ENCODE measurements around the gene PNKP. TPM values are rescaled to one million over a fixed set of nuclear protein-coding genes. Genes with fewer than 3 reads are reported as not detected.

Gene PNKP
- 42.7 to 54.0 TPM (median 49.8 TPM) in 5 replicates for total RNA-seq (2022; extraction: Qiagen RNA extraction; ENCODE audit: low read depth)

GRCh38 chr19:49866933-49867782 is at the start of gene PNKP:
Gene PNKP (minus strand): TSS chr19:49867576. CDS start chr19:49867204, 372 bp downstream.

GRCh38 chr19:49896863-49897621 is 29.7 kb upstream of the PNKP start, which contains the start of gene IL4I1:
Gene IL4I1 (minus strand): TSS chr19:49896887. CDS start chr19:49896160, 727 bp downstream.

GRCh38 chr19:49877020-49877878 is 9.9 kb upstream of the PNKP start, which contains the start of the genes AKT1S1 and TBC1D17:
Gene AKT1S1 (minus strand): TSS chr19:49877355. CDS start chr19:49873295, 4,060 bp downstream.
Gene TBC1D17 (plus strand): TSS chr19:49877702. CDS start chr19:49877724, 22 bp downstream.

GRCh38 chr19:49850487-49851342 is 16.7 kb downstream of the PNKP start, which contains the start of gene PTOV1:
Gene PTOV1 (plus strand): TSS chr19:49851159.

GRCh38 chr19:49817964-49818648 is 49.3 kb downstream of the PNKP start, which contains the start of gene MED25:
Gene MED25 (plus strand): TSS chr19:49818289. CDS start chr19:49818342, 53 bp downstream.

GRCh38 chr19:49812997-49813861 is 54.1 kb downstream of the PNKP start, which contains the start of gene FUZ:
Gene FUZ (minus strand): TSS chr19:49813292. CDS start chr19:49813106, 186 bp downstream.

Other genes starting within 250 kb of the PNKP start
- gene RRAS, start 227.4 kb downstream of the PNKP start, total RNA-seq (2022; extraction: Qiagen RNA extraction; ENCODE audit: low read depth), result 112 to 160 TPM (median 157 TPM) in 5 replicates
- 47.8 to 68.4 TPM (median 63.0 TPM) in 5 replicates for gene SCAF1, start 225.4 kb downstream of the PNKP start, total RNA-seq (2022; extraction: Qiagen RNA extraction; ENCODE audit: low read depth)
- 85.2 to 107 TPM (median 102 TPM) in 5 replicates for gene IRF3, start 201.7 kb downstream of the PNKP start, total RNA-seq (2022; extraction: Qiagen RNA extraction; ENCODE audit: low read depth)
- gene BCL2L12, start 201.6 kb downstream of the PNKP start, total RNA-seq (2022; extraction: Qiagen RNA extraction; ENCODE audit: low read depth), result 55.5 to 73.8 TPM (median 71.1 TPM) in 5 replicates
- 397 to 431 TPM (median 408 TPM) in 5 replicates for gene PRMT1, start 190.3 kb downstream of the PNKP start, total RNA-seq (2022; extraction: Qiagen RNA extraction; ENCODE audit: low read depth)
- gene ADM5, start 178.0 kb downstream of the PNKP start, total RNA-seq (2022; extraction: Qiagen RNA extraction; ENCODE audit: low read depth), result 3.7 to 6.1 TPM (median 5.6 TPM) in 5 replicates
- 10.9 to 14.2 TPM (median 13.2 TPM) in 5 replicates for gene CPT1C, start 176.5 kb downstream of the PNKP start, total RNA-seq (2022; extraction: Qiagen RNA extraction; ENCODE audit: low read depth)
- gene TSKS, start 104.3 kb downstream of the PNKP start, total RNA-seq (2022; extraction: Qiagen RNA extraction; ENCODE audit: low read depth), result not detected in 5 replicates
- 43.4 to 57.5 TPM (median 54.4 TPM) in 5 replicates for gene AP2A1, start 100.6 kb downstream of the PNKP start, total RNA-seq (2022; extraction: Qiagen RNA extraction; ENCODE audit: low read depth)
- gene FUZ, start 54.3 kb downstream of the PNKP start, total RNA-seq (2022; extraction: Qiagen RNA extraction; ENCODE audit: low read depth), result 11.6 to 16.0 TPM (median 15.7 TPM) in 5 replicates
- gene MED25, start 49.3 kb downstream of the PNKP start, total RNA-seq (2022; extraction: Qiagen RNA extraction; ENCODE audit: low read depth), result 47.0 to 71.0 TPM (median 64.1 TPM) in 5 replicates
- gene PTOV1, start 16.4 kb downstream of the PNKP start, total RNA-seq (2022; extraction: Qiagen RNA extraction; ENCODE audit: low read depth), result 116 to 154 TPM (median 143 TPM) in 5 replicates
- 69.2 to 117 TPM (median 106 TPM) in 5 replicates for gene AKT1S1, start 9.8 kb upstream of the PNKP start, total RNA-seq (2022; extraction: Qiagen RNA extraction; ENCODE audit: low read depth)
- gene TBC1D17, start 10.1 kb upstream of the PNKP start, total RNA-seq (2022; extraction: Qiagen RNA extraction; ENCODE audit: low read depth), result 18.5 to 21.8 TPM (median 20.4 TPM) in 5 replicates
- 0.51 to 1.4 TPM (median 0.71 TPM) in 5 replicates for gene IL4I1, start 29.3 kb upstream of the PNKP start, total RNA-seq (2022; extraction: Qiagen RNA extraction; ENCODE audit: low read depth)
- gene ATF5, start 61.6 kb upstream of the PNKP start, total RNA-seq (2022; extraction: Qiagen RNA extraction; ENCODE audit: low read depth), result 46.1 to 54.7 TPM (median 49.5 TPM) in 5 replicates
- gene NUP62, start 61.9 kb upstream of the PNKP start, total RNA-seq (2022; extraction: Qiagen RNA extraction; ENCODE audit: low read depth), result 68.6 to 89.8 TPM (median 87.0 TPM) in 5 replicates
- gene SIGLEC11, start 93.6 kb upstream of the PNKP start, total RNA-seq (2022; extraction: Qiagen RNA extraction; ENCODE audit: low read depth), result 0.07 to 0.10 TPM in 2 of 5 replicates, not detected in the others
- gene VRK3, start 157.8 kb upstream of the PNKP start, total RNA-seq (2022; extraction: Qiagen RNA extraction; ENCODE audit: low read depth), result 37.5 to 39.6 TPM (median 38.8 TPM) in 5 replicates
- gene ZNF473, start 158.4 kb upstream of the PNKP start, total RNA-seq (2022; extraction: Qiagen RNA extraction; ENCODE audit: low read depth), result 7.0 to 10.1 TPM (median 9.7 TPM) in 5 replicates

Measured in A549 treated with GW870086 at 1 μM for 4 hours (cell line).